GM06990 (cell line): ENCODE data around the gene ERC2.

Experiments used
- DNase-seq: peaks from one replicate; pipeline ENCODE4 v3.0.0-alpha.2; 2011; ENCODE audit not compliant: insufficient read length; ENCODE audit errors: extremely low read depth
- H3K27me3 ChIP-seq: replicated peaks from 2 replicates; pipeline ENCODE4 v1.6.0; 2011; ENCODE audit warnings: low read length; ENCODE audit not compliant: control insufficient read depth, insufficient read depth
- H3K36me3 ChIP-seq: 2 replicates; pipeline ENCODE4 v1.5.1; 2011; ENCODE audit warnings: low read length; ENCODE audit not compliant: control insufficient read depth, insufficient read depth
- H3K4me3 ChIP-seq: replicated peaks from 2 replicates; pipeline ENCODE4 v1.5.1; 2011; ENCODE audit warnings: low read depth, mild to moderate bottlenecking, control low read depth, low read length
- CTCF ChIP-seq: IDR thresholded peaks from 2 replicates; pipeline ENCODE4 v1.5.1; 2011; ENCODE audit warnings: low read length, control low read depth, mild to moderate bottlenecking, inconsistent platforms; ENCODE audit not compliant: insufficient read depth, poor library complexity, severe bottlenecking

The ERC2 gene

GRCh38 chr3:55923207-55923606 lies 545.1 kb downstream of the ERC2 start:
- Histone ChIP-seq H3K27me3 (no peaks in the 10 kb centered on the region), H3K4me3 (no peak overlapping the region), H3K36me3 (no peaks in the 10 kb centered on the region)
- no peak for DNase-seq
- no peak for TF ChIP-seq CTCF

DNA sequence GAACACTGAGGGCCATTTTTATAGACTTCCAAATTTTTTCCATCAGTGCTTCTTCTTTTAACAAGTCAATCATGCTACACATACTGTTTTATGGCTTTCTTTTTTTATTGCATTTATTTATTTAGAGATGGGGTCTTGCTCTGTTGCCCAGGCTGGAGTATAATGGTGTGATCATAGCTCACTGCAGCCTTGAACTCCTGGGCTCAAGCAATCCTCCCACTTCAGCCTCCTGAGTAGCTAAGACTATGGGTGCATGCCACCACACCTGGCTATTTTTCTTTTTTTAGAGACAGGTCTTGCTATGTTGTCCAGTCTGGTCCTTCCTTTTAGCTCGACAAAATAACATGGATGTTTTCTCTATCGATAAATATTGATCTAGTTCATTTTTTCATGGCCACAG lies 555.4 kb downstream of the ERC2 start:
- no peak for TF ChIP-seq CTCF
- DNase-seq, result no peak
- no peak overlapping the region for H3K4me3 ChIP-seq
- H3K36me3 ChIP-seq, result no peaks in the 10 kb centered on the region
- H3K27me3 ChIP-seq, result no peaks in the 10 kb centered on the region; the same call in 1 of the 2 replicates

DNA sequence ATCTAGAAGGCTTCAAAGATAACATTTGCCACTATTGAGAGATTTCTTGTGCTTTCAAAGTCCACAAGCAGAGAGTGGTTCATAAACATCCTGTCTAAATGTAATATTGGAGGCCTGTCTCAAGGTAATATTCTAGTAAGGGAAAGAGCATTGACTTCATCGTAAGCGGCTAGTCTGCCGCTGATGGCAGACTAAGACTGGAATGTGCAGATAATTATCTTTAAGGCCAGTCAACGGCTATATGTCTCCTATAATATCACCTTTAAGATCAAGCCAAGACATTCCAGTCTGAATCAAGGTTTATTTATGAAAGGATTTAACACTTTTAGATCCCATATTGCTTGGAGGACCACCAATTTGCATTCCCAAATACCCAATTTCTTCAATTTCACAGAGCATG lies 557.0 kb downstream of the ERC2 start:
- Histone ChIP-seq H3K27me3 (no peaks in the 10 kb centered on the region; the same call in 1 of the 2 replicates), H3K4me3 (no peak overlapping the region), H3K36me3 (no peaks in the 10 kb centered on the region)
- no peak for TF ChIP-seq CTCF
- DNase-seq, result no peak

DNA sequence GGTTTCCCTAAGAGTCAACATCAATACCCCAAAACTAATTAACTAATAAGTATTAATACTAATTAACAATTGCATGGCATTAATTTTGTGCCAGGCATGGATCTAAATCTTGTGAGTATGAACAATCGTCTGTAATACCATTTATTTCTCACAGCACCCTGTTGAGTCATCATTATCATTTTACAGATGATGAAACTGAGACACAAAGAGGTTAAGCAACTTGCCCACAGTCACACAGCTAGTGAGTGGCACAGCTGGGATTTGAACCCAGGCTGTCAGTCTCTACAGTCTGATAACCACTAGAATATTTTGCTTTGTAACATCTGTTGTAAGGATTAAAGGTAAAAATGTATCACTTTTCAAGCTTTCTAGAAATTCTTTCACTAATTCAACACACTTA lies 557.7 kb downstream of the ERC2 start:
- DNase-seq, result no peak
- Histone ChIP-seq H3K27me3 (no peaks in the 10 kb centered on the region; the same call in 1 of the 2 replicates), H3K4me3 (no peak overlapping the region), H3K36me3 (no peaks in the 10 kb centered on the region)
- TF ChIP-seq CTCF, result no peak

- Histone ChIP-seq H3K27me3 (no peaks in the 10 kb centered on the region; the same call in 1 of the 2 replicates), H3K36me3 (no peaks in the 10 kb centered on the region), H3K4me3 (no peak overlapping the region)
- DNase-seq, result no peak
- no peak for TF ChIP-seq CTCF
Measured at GRCh38 chr3:55909373-55909772, 558.9 kb downstream of the ERC2 start.

- H3K4me3 ChIP-seq, result no peak overlapping the region
Measured at GRCh38 chr3:55907616-55908015, 560.7 kb downstream of the ERC2 start.

More at GRCh38 chr3:55907616-55908015, 560.7 kb downstream of the ERC2 start:
- no peak for TF ChIP-seq CTCF
- H3K36me3 ChIP-seq, result no peaks in the 10 kb centered on the region
- H3K27me3 ChIP-seq, result no peaks in the 10 kb centered on the region; the same call in 1 of the 2 replicates
- no peak for DNase-seq
